Stimulated activated CD8-positive, alpha-beta memory T cell treated with anti-CD3 and anti-CD28 coated beads, Interleukin-7, amount 100 ng/mL, for 4 hours (primary cell): Measurements from ENCODE around the gene DSPP.

ENCODE experiments used
- DNase-seq, 2 donors: peaks; one replicate each; pipeline ENCODE4 v3.0.0-alpha.2; 2020; ENCODE audit warnings: low read depth in 2 of 2

DSPP gene

GRCh38 chr4:87631668-87632067, 23.3 kb downstream of the DSPP start:
- no peak for DNase-seq

- no peak for DNase-seq
Measured at GRCh38 chr4:87632469-87632868, 24.1 kb downstream of the DSPP start.

- DNase-seq: no peak
Measured at GRCh38 chr4:87633243-87633642, 24.9 kb downstream of the DSPP start.

GRCh38 chr4:87644286-87644685, 36.0 kb downstream of the DSPP start:
- DNase-seq: no peak

GRCh38 chr4:87649980-87650379, 41.7 kb downstream of the DSPP start, which contains the start of gene DMP1:
TSS of gene DMP1 (plus strand) at chr4:87650280. CDS start at chr4:87656493, 6,213 bp downstream.
- no peak for DNase-seq

GRCh38 chr4:87650938-87651337, 42.6 kb downstream of the DSPP start:
- DNase-seq: no peak

- no peak for DNase-seq
Measured at GRCh38 chr4:87651941-87652340, 43.6 kb downstream of the DSPP start.

- DNase-seq: no peak
Measured at GRCh38 chr4:87654487-87655044, 46.2 kb downstream of the DSPP start.

GRCh38 chr4:87657525-87657924, 49.2 kb downstream of the DSPP start:
- no peak for DNase-seq

- DNase-seq: no peak
Measured at GRCh38 chr4:87659247-87659931, 51.1 kb downstream of the DSPP start.

GRCh38 chr4:87662871-87663270, 54.5 kb downstream of the DSPP start:
- no peak for DNase-seq
